Measurements from ENCODE around the gene RIN2. TPM values are rescaled to one million over a fixed set of nuclear protein-coding genes. Genes with fewer than 3 reads are reported as not detected.

The RIN2 gene
- total RNA-seq, 1 experiment from 2014 or later: 1.0 TPM

DNA sequence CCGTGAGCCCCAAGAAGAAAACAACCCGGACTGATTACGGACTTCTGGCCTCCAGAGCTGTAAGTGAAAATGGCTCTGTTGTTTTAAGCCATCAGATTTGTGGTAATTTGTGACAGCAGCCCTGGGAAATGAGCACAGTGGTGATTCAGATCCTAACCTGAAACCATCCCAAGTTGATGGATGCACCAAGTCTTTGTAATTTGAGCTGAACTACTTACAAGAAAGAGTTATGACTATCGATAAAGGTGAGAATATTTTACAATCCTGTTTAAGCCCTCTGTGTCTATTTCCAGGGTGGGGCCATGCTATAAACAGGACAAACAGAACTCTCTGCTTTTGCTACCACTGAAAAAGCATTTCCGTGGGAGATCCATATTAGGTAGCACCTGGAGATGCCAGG, 19.1 kb upstream of the RIN2 start:
- Mint-ChIP-seq H3K9me3 (no peaks in the 10 kb centered on the region), H3K4me3 (no peak overlapping the region), H3K27ac (no peak overlapping the region), H3K36me3 (ENCODE audit: insufficient read depth in 1 of 3, low read depth in 3 of 3) (no peaks in the 10 kb centered on the region), H3K27me3 (ENCODE audit: low read depth) (peaks cover 2% of the 10 kb centered on the region; the same call in 1 of the 2 replicates), H3K4me1 (peaks cover 15 to 21% of the 10 kb centered on the region in 2 experiments)
- Histone ChIP-seq H3K23ac (ENCODE audit: insufficient read length, low read depth, low read length) (no peak overlapping the region), H3K9me3 (ENCODE audit: control insufficient read depth, low read depth, low read length) (no peaks in the 10 kb centered on the region), H2BK5ac (ENCODE audit: insufficient read length, low read length) (no peak overlapping the region), H4K91ac (ENCODE audit: insufficient read length, low read depth, low read length) (no peak overlapping the region), H3K14ac (ENCODE audit: insufficient read depth, low read length) (no peak overlapping the region), H3K79me2 (ENCODE audit: insufficient read depth, low read length) (no peaks in the 10 kb centered on the region), H2BK15ac (ENCODE audit: low read depth, low read length) (no peak overlapping the region), H3K4me2 (ENCODE audit: insufficient read depth, insufficient read length, low read length) (no peak overlapping the region), H4K5ac (ENCODE audit: insufficient read length, low read depth, low read length) (no peak overlapping the region), H2BK120ac (ENCODE audit: low read depth, low read length, poor library complexity, severe bottlenecking) (no peak overlapping the region), H3K27ac (ENCODE audit: insufficient read length, low read depth, low read length) (no peak overlapping the region), H2AFZ (ENCODE audit: low read length) (no peak overlapping the region), H3K9ac (ENCODE audit: extremely low read depth, insufficient read length, low read length) (no peak overlapping the region), H3K27me3 (ENCODE audit: insufficient read depth, low read length) (no peaks in the 10 kb centered on the region), H3K56ac (ENCODE audit: insufficient read length, low read depth, low read length) (no peak overlapping the region), H3K4me1 (ENCODE audit: insufficient read depth, low read length) (no peaks in the 10 kb centered on the region; the same call in 1 of the 2 replicates), H2BK12ac (ENCODE audit: insufficient read length, low read depth, low read length) (no peak overlapping the region), H3K4ac (ENCODE audit: low read depth, low read length) (no peak overlapping the region), H2AK5ac (ENCODE audit: insufficient read length, low read length) (no peak overlapping the region), H2BK20ac (ENCODE audit: low read depth, low read length, poor library complexity, severe bottlenecking) (no peak overlapping the region), H4K8ac (replicated peaks; ENCODE audit: insufficient read length, low read depth, low read length) (no peak overlapping the region), H3K18ac (ENCODE audit: insufficient read length, low read depth, low read length) (no peak overlapping the region), H3K23me2 (ENCODE audit: insufficient read length, low read depth, low read length, poor library complexity, severe bottlenecking) (no peaks in the 10 kb centered on the region), H3K79me1 (ENCODE audit: insufficient read depth, low read depth, low read length, poor library complexity, severe bottlenecking) (no peaks in the 10 kb centered on the region), H4K20me1 (ENCODE audit: control insufficient read depth, insufficient read depth, insufficient read length) (no peaks in the 10 kb centered on the region), H3T11ph (ENCODE audit: low read length) (no peak overlapping the region)
- TF ChIP-seq, protein P1, sequence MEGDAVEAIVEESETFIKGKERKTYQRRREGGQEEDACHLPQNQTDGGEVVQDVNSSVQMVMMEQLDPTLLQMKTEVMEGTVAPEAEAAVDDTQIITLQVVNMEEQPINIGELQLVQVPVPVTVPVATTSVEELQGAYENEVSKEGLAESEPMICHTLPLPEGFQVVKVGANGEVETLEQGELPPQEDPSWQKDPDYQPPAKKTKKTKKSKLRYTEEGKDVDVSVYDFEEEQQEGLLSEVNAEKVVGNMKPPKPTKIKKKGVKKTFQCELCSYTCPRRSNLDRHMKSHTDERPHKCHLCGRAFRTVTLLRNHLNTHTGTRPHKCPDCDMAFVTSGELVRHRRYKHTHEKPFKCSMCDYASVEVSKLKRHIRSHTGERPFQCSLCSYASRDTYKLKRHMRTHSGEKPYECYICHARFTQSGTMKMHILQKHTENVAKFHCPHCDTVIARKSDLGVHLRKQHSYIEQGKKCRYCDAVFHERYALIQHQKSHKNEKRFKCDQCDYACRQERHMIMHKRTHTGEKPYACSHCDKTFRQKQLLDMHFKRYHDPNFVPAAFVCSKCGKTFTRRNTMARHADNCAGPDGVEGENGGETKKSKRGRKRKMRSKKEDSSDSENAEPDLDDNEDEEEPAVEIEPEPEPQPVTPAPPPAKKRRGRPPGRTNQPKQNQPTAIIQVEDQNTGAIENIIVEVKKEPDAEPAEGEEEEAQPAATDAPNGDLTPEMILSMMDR (conservative IDR thresholded peaks at IDR 0.05): no peak
- DNase-seq: no peak
- no CpG with 5 or more reads among the region's 5 CpGs for WGBS (ENCODE audit: extremely low coverage, insufficient read length, low lambda C conversion rate)

Data from H9 (cell line).